ENCODE data around the gene NPC2. TPM values are rescaled to one million over a fixed set of nuclear protein-coding genes. Genes with fewer than 3 reads are reported as not detected.

The NPC2 gene
- total RNA-seq, 1 donor, result 252 TPM

- TF ChIP-seq, protein P1, sequence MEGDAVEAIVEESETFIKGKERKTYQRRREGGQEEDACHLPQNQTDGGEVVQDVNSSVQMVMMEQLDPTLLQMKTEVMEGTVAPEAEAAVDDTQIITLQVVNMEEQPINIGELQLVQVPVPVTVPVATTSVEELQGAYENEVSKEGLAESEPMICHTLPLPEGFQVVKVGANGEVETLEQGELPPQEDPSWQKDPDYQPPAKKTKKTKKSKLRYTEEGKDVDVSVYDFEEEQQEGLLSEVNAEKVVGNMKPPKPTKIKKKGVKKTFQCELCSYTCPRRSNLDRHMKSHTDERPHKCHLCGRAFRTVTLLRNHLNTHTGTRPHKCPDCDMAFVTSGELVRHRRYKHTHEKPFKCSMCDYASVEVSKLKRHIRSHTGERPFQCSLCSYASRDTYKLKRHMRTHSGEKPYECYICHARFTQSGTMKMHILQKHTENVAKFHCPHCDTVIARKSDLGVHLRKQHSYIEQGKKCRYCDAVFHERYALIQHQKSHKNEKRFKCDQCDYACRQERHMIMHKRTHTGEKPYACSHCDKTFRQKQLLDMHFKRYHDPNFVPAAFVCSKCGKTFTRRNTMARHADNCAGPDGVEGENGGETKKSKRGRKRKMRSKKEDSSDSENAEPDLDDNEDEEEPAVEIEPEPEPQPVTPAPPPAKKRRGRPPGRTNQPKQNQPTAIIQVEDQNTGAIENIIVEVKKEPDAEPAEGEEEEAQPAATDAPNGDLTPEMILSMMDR (IDR thresholded peaks at IDR 0.05; ENCODE audit: insufficient read depth, low read depth, low read length), result no peak
- DNase-seq (ENCODE audit: low read depth), result no peak
- H3K4me3 ChIP-seq (ENCODE audit: low read depth, low read length), result no peak overlapping the region
These were observed 9.8 kb downstream of the NPC2 start for GRCh38 chr14:74483321-74483720.

GRCh38 chr14:74482571-74482970 lies 10.5 kb downstream of the NPC2 start:
- DNase-seq (ENCODE audit: low read depth), result no peak
- H3K4me3 ChIP-seq (ENCODE audit: low read depth, low read length), result no peak overlapping the region
- TF ChIP-seq, protein P1 (IDR thresholded peaks at IDR 0.05; ENCODE audit: insufficient read depth, low read depth, low read length), result no peak

- H3K4me3 ChIP-seq (ENCODE audit: low read depth, low read length), result no peak overlapping the region
- DNase-seq (ENCODE audit: low read depth), result no peak
- TF ChIP-seq, protein P1 (IDR thresholded peaks at IDR 0.05; ENCODE audit: insufficient read depth, low read depth, low read length), result no peak
These were observed 13.1 kb downstream of the NPC2 start for GRCh38 chr14:74480046-74480445.

DNA sequence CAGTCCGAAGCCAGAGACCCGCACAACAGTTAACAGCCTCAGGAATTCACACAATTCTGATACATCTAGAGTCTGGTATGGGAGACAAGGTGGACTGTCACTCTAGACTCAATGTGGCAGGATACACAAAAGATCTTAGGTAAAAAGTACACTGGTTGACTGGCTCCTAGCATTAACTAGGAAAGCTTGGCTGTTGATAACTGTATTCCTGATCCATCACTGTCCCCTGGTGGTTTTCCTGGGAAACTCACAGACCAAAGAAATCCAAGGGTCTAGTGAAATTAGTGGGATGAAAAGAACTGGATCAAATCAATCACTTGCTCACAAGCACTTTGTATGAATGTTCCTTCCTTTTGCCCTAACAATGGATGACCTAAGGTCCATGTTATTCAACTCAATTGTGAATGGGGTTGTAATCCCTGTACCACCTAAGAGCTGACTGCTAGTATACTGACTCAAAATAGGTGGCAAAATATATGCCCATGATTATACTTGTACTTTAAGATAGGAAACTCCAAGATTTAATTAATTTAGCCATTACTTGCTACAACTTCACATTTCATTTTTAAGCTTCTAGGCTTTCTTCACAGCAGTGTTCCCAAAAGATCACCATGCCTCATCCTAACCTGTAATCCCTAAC lies 14.0 kb downstream of the NPC2 start:
- H3K4me3 ChIP-seq (ENCODE audit: low read depth, low read length), result no peak overlapping the region
- TF ChIP-seq, protein P1 (IDR thresholded peaks at IDR 0.05; ENCODE audit: insufficient read depth, low read depth, low read length), result peak; percentile 80
- peak; percentile 21 for DNase-seq (ENCODE audit: low read depth)

- TF ChIP-seq, protein P1 (IDR thresholded peaks at IDR 0.05; ENCODE audit: insufficient read depth, low read depth, low read length), result no peak
- H3K4me3 ChIP-seq (ENCODE audit: low read depth, low read length), result no peak overlapping the region
- no peak for DNase-seq (ENCODE audit: low read depth)
These were observed 16.5 kb downstream of the NPC2 start for GRCh38 chr14:74476607-74477006.

- TF ChIP-seq, protein P1 (IDR thresholded peaks at IDR 0.05; ENCODE audit: insufficient read depth, low read depth, low read length), result no peak
- no peak for DNase-seq (ENCODE audit: low read depth)
- no peak overlapping the region for H3K4me3 ChIP-seq (ENCODE audit: low read depth, low read length)
These were observed 17.0 kb downstream of the NPC2 start for GRCh38 chr14:74476107-74476506.

DNA sequence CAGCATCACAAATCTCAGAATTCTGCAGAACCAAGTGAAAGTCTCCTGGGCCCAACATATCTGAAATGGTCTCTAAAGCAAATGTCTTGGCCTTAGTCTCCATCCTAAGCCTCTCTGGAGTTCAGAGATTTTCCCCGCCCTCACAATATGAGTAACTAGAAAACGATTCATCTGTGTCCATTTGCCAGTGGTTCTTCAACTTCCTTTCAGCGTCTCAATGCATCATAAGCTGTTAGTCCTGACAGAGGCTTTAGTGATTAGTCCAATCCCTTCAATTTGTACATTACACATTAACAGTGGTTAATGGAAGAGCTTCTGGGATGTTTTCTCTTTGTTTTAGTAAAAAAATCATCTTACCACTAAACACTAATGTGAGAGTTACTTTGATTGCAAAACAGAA lies 17.4 kb downstream of the NPC2 start:
- H3K4me3 ChIP-seq (ENCODE audit: low read depth, low read length), result no peak overlapping the region
- TF ChIP-seq, protein P1 (IDR thresholded peaks at IDR 0.05; ENCODE audit: insufficient read depth, low read depth, low read length), result no peak
- no peak for DNase-seq (ENCODE audit: low read depth)
